VCaP (cell line): ENCODE measurements around the gene VWA3B.

ENCODE experiments used
- H3K27ac ChIP-seq: fragments of 450-650 bp; 2 replicates; pipeline ENCODE4 v1.5.1; 2017
- TF ChIP-seq, protein P1 (sequence below): fragments of 450-650 bp; conservative IDR thresholded peaks from 2 replicates; pipeline ENCODE4 v1.5.1; 2017; ENCODE audit warnings: mild to moderate bottlenecking, moderate library complexity

VWA3B gene

GRCh38 chr2:98359986-98360385, 273.0 kb downstream of the VWA3B start:
- no peak overlapping the region for H3K27ac ChIP-seq
- TF ChIP-seq, protein P1, sequence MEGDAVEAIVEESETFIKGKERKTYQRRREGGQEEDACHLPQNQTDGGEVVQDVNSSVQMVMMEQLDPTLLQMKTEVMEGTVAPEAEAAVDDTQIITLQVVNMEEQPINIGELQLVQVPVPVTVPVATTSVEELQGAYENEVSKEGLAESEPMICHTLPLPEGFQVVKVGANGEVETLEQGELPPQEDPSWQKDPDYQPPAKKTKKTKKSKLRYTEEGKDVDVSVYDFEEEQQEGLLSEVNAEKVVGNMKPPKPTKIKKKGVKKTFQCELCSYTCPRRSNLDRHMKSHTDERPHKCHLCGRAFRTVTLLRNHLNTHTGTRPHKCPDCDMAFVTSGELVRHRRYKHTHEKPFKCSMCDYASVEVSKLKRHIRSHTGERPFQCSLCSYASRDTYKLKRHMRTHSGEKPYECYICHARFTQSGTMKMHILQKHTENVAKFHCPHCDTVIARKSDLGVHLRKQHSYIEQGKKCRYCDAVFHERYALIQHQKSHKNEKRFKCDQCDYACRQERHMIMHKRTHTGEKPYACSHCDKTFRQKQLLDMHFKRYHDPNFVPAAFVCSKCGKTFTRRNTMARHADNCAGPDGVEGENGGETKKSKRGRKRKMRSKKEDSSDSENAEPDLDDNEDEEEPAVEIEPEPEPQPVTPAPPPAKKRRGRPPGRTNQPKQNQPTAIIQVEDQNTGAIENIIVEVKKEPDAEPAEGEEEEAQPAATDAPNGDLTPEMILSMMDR: no peak
